Common myeloid progenitor, CD34-positive (primary cell): ENCODE data around the gene SYMPK.

Experiments used
- CTCF ChIA-PET: fragments of 350-600 bp; sonication (Branson Sonifier 250); formaldehyde crosslinking; loops from one replicate; lab custom pipeline; 2021; ENCODE audit warnings: antibody characterized with exemption; lab: Charles Lee
- POLR2A ChIA-PET: fragments of 350-600 bp; sonication (Branson Sonifier 250); formaldehyde crosslinking; loops from one replicate; lab custom pipeline; 2021; ENCODE audit warnings: antibody characterized with exemption; lab: Charles Lee
- DNase-seq, 3 donors: peaks; one replicate each; pipeline versions ENCODE4 v3.0.0 to v3.0.0-alpha.2; 2013
- H3K27ac ChIP-seq, 2 experiments: 1 replicate in 1 of 2; 2 replicates in 1 of 2; pipeline ENCODE4 v1.7.0; 2013; ENCODE audit warnings: inconsistent platforms in 2 of 2, low read length in 2 of 2, mild to moderate bottlenecking in 2 of 2, low read depth in 1 of 2, moderate library complexity in 1 of 2; ENCODE audit not compliant: severe bottlenecking in 2 of 2, insufficient read depth in 1 of 2, poor library complexity in 1 of 2
- H3K27me3 ChIP-seq, 5 experiments: replicated peaks in 2 of 5; 1 replicate in 3 of 5; 2 replicates in 2 of 5; pipeline versions ENCODE4 v1.6.1 to v1.7.0; 2013; ENCODE audit warnings: low read length in 4 of 5, mild to moderate bottlenecking in 2 of 5, moderate library complexity in 2 of 5, inconsistent platforms in 1 of 5; ENCODE audit not compliant: insufficient read depth in 5 of 5, control insufficient read depth in 4 of 5
- H3K36me3 ChIP-seq, 4 experiments: 1 replicate in 2 of 4; 2 replicates in 2 of 4; pipeline versions ENCODE4 v1.6.1 to v1.7.0; 2013; ENCODE audit warnings: low read length in 3 of 4, control low read depth in 1 of 4, mild to moderate bottlenecking in 1 of 4; ENCODE audit not compliant: control insufficient read depth in 4 of 4, insufficient read depth in 4 of 4
- H3K4me1 ChIP-seq, 4 experiments: 1 replicate in 3 of 4; 2 replicates in 1 of 4; pipeline versions ENCODE4 v1.6.1 to v1.7.1; 2013; ENCODE audit warnings: low read length in 3 of 4, mild to moderate bottlenecking in 3 of 4, control low read depth in 1 of 4, inconsistent platforms in 1 of 4, moderate library complexity in 1 of 4; ENCODE audit not compliant: control insufficient read depth in 4 of 4, insufficient read depth in 4 of 4; ENCODE audit errors: control extremely low read depth in 1 of 4
- H3K4me3 ChIP-seq, 7 experiments: 1 replicate in 4 of 7; 2 replicates in 3 of 7; pipeline versions ENCODE4 v1.5.1 to v1.7.0; 2013; ENCODE audit warnings: mild to moderate bottlenecking in 7 of 7, low read length in 6 of 7, moderate library complexity in 6 of 7, inconsistent platforms in 2 of 7, low read depth in 2 of 7, control low read depth in 1 of 7; ENCODE audit not compliant: insufficient read depth in 4 of 7, control insufficient read depth in 1 of 7; ENCODE audit errors: extremely low read depth in 1 of 7
- H3K9me3 ChIP-seq, 5 experiments: 1 replicate in 4 of 5; 2 replicates in 1 of 5; pipeline versions ENCODE4 v1.6.1 to v1.7.1; 2013; ENCODE audit warnings: low read length in 4 of 5, mild to moderate bottlenecking in 2 of 5, inconsistent platforms in 1 of 5, low read depth in 1 of 5, moderate library complexity in 1 of 5; ENCODE audit not compliant: control insufficient read depth in 4 of 5, insufficient read depth in 2 of 5; ENCODE audit errors: control extremely low read depth in 1 of 5
- WGBS: methylation state at CpG from one replicate; pipeline ENCODE4 v1.1.5; 2013; ENCODE audit not compliant: insufficient coverage; 5-methylcytosine and 5-hydroxymethylcytosine counted together

SYMPK gene

DNA sequence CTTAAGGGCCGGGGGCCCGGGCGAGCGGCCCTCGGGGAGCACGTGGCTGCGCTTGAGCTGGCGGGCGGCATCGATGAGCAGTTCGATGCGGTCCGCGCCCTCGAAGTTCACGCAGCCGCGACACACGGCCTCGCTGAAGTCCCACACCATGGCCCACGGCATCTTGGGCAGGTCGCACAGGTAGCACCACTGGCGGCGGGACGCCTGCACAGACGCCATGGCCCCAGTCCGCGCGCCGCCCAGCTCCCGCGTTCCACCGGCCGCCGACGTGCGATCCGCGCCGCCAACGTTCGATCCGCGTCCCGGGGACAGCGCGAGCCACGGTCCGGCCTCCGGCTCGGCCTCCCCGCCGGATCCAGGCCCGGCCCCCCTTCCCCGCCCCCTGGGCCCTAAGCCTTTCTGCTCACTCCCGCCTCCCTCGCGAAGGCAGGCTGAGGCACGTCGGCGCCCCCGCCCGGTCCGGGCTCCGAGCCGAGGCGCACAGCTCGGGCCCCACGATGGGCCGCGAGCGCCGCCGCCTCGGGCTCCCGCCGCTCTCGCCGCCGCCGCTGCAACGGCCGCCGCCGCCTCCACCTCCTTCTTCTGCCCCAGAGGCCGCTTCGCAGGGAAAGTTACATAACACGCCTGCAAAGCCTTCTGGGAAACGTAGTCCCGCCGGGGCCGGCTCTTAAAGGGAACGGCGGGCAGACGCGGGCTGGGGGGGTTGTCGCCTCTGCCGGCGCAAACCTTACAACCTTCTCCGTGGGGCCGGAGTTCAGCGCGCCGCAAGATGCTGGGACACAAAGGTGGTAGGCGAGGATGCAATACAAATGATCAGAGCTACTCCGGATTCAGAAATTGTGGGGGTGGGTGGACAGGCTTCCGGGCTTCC, 22.8 kb upstream of the SYMPK start, which contains the start of gene IRF2BP1:
Gene IRF2BP1 (minus strand): TSS at position 586 of the 871 bp plus-strand sequence. CDS start 367 bp downstream, at position 219.
- Histone ChIP-seq H3K27ac (peak within 1 kb of the TSS; percentile 87 to 96), H3K4me3 (peak within 1 kb of the TSS; percentile 54 to 89 (median 80)), H3K4me1 (peaks cover 0 to 44% (median 40%) of the 10 kb centered on the region in 4 experiments), H3K36me3 (peaks cover 0 to 15% (median 4%) of the 10 kb centered on the region in 4 experiments), H3K9me3 (no peaks in the 10 kb centered on the region), H3K27me3 (no peaks in the 10 kb centered on the region)
- WGBS, result under 1% methylated on average over 77 of the region's 107 CpGs
- ChIA-PET CTCF (interaction anchor here (0.6 to 10.4 kb wide), 8 partner anchors 9 to 192 kb away, joined by 3 to 132 read pairs (median 4); partner anchors contain the start of genes FOXA3, SIX5 and SYMPK), POLR2A (interaction anchor here (0.6 to 1.0 kb wide), 3 partner anchors 17 to 103 kb away, joined by 3 to 6 read pairs (median 3); partner anchors contain the start of genes MYPOP and SYMPK)
- peak; percentile 94 to 95 (median 95) for DNase-seq

DNA sequence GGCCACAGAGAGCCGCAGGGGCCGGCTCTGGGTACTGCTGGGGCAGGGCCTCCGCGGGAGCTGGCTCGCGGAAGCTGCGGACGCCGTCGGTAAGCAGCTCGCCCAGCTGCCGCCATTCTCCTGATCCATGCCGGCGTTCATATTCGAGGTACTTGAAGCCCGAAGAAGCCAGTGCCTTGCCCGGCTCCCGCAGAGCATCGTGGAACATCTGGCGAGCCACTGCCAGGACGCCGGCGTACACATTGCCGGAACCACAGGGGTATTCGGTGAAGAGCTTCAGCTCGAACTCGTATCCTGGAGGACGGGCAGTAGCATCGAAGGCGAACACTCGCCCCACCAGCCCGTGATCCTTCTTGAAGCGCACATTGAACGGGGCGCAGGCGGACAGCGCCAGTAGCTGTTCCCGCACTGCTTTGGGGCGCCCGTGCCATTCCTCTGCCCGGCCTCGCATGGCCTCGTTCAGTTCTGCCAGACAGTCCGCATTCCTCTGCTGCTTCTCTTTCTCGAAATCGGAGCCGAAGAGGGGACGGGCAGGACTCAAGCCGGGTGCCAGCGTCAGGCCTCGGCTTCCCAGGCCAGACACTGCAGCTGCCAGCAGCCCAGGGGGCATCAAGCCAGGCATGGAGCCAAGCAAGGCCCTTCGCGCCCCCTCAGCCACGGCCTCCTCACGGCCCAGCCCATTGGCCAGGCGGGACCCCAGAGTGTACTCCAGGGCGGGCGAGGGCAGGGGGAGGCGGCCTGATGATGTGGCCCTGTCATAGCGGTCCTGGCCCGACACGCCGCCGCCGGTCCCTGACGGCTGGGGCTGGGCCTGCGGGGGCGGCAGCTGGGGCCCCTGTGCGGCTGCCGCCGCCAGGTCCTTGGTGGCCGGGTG, 22.0 kb upstream of the SYMPK start:
- H3K4me1 ChIP-seq, result peaks cover 0 to 44% (median 41%) of the 10 kb centered on the region in 4 experiments
- H3K9me3 ChIP-seq, result no peaks in the 10 kb centered on the region

DNA sequence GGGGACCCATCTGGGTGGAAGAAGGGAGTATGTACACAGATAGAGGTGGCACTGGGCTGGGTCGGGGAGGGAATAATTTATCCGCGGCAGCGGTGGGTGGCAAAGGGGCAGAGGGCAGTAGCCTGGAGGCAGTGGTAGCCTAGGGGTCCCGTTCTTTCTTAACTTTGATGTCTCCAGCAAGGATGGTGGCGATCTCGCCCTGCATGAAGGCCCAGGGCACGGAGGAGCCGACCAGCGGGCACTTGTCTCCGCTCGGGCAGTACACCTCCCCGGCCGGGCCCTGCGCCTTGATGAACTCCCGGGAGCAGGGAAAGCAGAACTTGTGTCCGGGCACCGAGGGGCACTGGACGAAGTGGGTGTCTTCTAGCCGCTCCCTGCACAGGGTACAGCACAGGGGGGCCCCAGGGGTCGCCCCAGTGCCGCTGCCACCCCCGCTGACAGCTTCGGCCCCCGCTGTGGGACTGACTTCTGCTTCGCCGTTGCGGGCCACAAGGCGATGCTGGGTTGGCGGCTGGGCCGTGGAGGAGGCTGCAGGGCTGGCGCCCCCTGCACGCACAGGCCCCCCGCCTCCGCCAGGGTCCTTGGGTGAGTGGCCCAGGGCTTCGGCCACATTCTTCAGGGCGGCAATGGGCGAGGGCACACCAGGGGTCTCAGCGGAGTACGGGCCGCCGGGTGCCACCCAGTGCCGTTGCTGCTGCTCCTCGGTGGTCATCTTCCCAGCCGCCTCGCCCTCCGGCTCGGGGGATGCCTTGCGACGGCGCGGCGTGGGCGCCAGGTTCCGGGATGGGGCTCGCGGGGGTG, 21.1 kb upstream of the SYMPK start:
- Histone ChIP-seq H3K27ac (no peak overlapping the region), H3K4me3 (peak overlapping the region in 1 of 7 experiments; percentile 16), H3K27me3 (no peaks in the 10 kb centered on the region), H3K36me3 (peaks cover 0 to 7% (median 3%) of the 10 kb centered on the region in 4 experiments), H3K4me1 (peaks cover 0 to 51% (median 47%) of the 10 kb centered on the region in 4 experiments), H3K9me3 (no peaks in the 10 kb centered on the region)
- WGBS, result 97% methylated on average over 56 of the region's 57 CpGs
- CTCF ChIA-PET, result interaction anchor here (0.6 to 10.4 kb wide), 6 partner anchors 8 to 115 kb away, joined by 3 to 132 read pairs (median 4); partner anchors contain the start of genes FOXA3, SIX5 and SYMPK
- POLR2A ChIA-PET, result no interaction called here
- DNase-seq, result no peak

More for the DNA sequence above, 22.0 kb upstream of the SYMPK start:
- POLR2A ChIA-PET, result interaction anchor here (0.7 kb wide), 1 partner anchor 18 kb away, joined by 3 read pairs; the partner anchor contains the start of gene MYPOP
- peak in 2 of 3 donors; percentile 43 to 60 for DNase-seq
- 72% methylated on average over 72 of the region's 72 CpGs for WGBS
- peak overlapping the region in 1 of 2 experiments; percentile 96 for H3K27ac ChIP-seq
- peak overlapping the region; percentile 54 to 89 (median 80) for H3K4me3 ChIP-seq
- H3K27me3 ChIP-seq, result no peaks in the 10 kb centered on the region
- CTCF ChIA-PET, result interaction anchor here (0.6 to 10.4 kb wide), 5 partner anchors 10 to 116 kb away, joined by 3 to 132 read pairs (median 5); partner anchors contain the start of genes FOXA3, SIX5 and SYMPK
- peaks cover 0 to 9% (median 3%) of the 10 kb centered on the region in 4 experiments for H3K36me3 ChIP-seq

DNA sequence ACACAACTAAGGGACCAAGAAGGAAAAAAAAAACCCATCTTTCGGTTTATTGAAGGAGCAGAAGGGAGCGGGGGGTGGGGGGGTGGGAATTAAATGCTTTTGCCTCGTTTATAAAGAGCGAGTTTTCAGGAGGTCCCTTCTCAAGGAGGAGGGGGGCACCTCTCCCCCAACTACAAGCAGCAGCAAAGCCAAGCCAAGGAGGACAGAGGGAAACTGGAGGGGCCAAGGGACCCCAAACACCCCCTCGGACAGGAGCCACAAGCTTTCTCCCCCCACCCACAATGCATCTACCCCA, 20.6 kb upstream of the SYMPK start:
- Histone ChIP-seq H3K27me3 (no peaks in the 10 kb centered on the region), H3K4me1 (peaks cover 0 to 56% (median 52%) of the 10 kb centered on the region in 4 experiments), H3K4me3 (peak overlapping the region in 1 of 7 experiments; percentile 16), H3K36me3 (peaks cover 0 to 7% (median 3%) of the 10 kb centered on the region in 4 experiments), H3K9me3 (no peaks in the 10 kb centered on the region), H3K27ac (no peak overlapping the region)
- no peak for DNase-seq
- 0% methylated on average over 1 of the region's 5 CpGs for WGBS
- POLR2A ChIA-PET, result no interaction called here
- CTCF ChIA-PET, result interaction anchor here (0.6 to 10.4 kb wide), 6 partner anchors 9 to 114 kb away, joined by 3 to 132 read pairs (median 4); partner anchors contain the start of genes FOXA3, SIX5 and SYMPK

DNA sequence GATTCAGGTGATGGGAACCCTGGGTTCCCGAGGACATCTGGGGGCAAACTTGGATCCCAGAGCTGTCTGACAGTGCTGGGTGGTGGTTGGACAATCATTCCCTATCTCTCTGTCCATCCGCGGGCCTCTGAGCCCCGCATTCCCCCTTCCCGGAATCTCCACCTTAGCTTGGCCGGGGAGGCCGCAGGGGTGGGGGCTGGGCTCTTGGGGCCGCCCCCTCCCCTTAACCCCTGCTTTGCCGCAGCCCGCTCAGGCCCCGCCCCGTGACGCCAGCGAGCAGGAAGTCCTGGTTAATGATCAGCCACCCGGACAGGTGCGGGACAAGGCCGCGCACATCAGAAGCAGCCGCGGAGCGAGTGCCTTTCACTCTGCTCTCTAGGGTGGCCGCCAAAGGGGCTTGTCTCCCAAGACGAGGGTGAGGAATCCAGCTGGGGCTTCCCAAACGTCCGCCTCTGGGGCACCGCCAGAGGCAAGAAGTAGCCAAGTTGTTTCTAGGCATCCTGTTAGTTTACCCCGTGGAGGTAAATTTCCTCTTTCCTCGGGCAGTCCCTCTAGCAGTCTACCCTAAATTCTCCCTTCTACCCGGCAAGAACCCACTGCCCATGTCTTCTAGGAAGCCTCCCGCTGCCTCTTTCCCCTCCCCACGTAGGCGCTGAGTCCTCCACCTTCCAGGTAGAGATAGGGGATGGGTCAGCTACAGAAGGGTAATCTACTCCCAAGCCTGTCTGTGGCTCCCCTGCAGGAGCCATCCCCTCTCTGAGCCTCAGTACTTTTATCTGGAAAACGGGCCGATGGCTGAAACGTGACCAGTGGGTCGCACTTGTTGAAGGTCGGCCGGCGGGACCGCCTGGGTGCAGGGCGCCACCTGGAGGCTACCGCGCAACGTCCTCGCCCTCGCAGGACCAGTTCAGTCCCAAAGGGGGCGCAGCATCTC, 20.0 kb upstream of the SYMPK start:
- Histone ChIP-seq H3K27me3 (no peaks in the 10 kb centered on the region), H3K27ac (no peak overlapping the region), H3K4me1 (peaks cover 0 to 62% (median 58%) of the 10 kb centered on the region in 4 experiments), H3K9me3 (no peaks in the 10 kb centered on the region), H3K36me3 (peaks cover 0 to 7% (median 3%) of the 10 kb centered on the region in 4 experiments), H3K4me3 (peak overlapping the region in 4 of 7 experiments; percentile 19 to 59 (median 44))
- 31% methylated on average over 36 of the region's 47 CpGs for WGBS
- ChIA-PET POLR2A (no interaction called here), CTCF (interaction anchor here (0.6 to 10.4 kb wide), 13 partner anchors 9 to 127 kb away, joined by 3 to 132 read pairs (median 3); partner anchors contain the start of genes FOXA3, SIX5 and SYMPK)
- DNase-seq, result peak; percentile 90 to 94 (median 92)
